A673 (cell line): Measurements from ENCODE around the gene UMODL1.
"Not testable (repeated sequence)": the region's sequence is repeated elsewhere in the genome, so short reads cannot be mapped to it uniquely, and the experiment has no call there.

Source experiments
- CTCF ChIP-seq: fragments of 300-800, 200-600 bp; sonication (generic); conservative IDR thresholded peaks from 2 replicates; pipeline ENCODE4 v1.5.1; 2017; ENCODE audit warnings: low read depth, mild to moderate bottlenecking, antibody characterized with exemption, low read length, moderate library complexity, mixed read lengths
- EZH2 ChIP-seq: fragments of 200-600 bp; sonication (generic); IDR thresholded peaks from 2 replicates; pipeline ENCODE4 v1.6.1; 2017; ENCODE audit warnings: borderline replicate concordance, low read depth, mild to moderate bottlenecking, mixed read lengths, antibody characterized with exemption, low read length; ENCODE audit not compliant: poor library complexity, severe bottlenecking

- not testable (repeated sequence) for TF ChIP-seq CTCF, EZH2
Measured at GRCh38 chr21:42078247-42079007, 7.3 kb downstream of the UMODL1 start.
